ENCODE data around the gene HSP90B1. TPM values are rescaled to one million over a fixed set of nuclear protein-coding genes. Genes with fewer than 3 reads are reported as not detected.

The HSP90B1 gene
- total and polyA plus RNA-seq, 10 of the 15 experiments (the other 5 are each of a cell fraction or from before 2014, with no cell fraction given) = 254 to 968 (median 560) TPM

DNA sequence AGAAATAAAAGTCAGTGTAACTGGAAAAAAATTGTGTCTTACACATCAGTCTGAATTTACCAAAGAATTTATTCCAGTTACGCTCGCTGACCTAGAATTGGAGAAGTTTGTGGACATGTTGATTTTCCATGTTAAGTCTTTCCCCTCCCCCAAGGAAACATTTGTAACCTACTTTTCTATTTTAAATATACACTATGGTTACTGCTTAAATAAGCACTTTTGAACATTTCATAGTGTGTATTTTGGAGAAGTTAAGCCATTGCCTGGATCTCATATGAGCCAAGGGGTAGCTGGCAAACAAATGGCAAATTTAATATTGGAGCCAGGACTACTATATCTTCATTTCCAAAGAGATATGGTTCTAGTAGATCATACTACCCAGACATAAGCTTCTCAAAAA is 46.3 kb upstream of the HSP90B1 start:
- Histone ChIP-seq H3K9me3 (replicated peaks; ENCODE audit: control insufficient read depth, insufficient read depth, low read length) (no peaks in the 10 kb centered on the region), H3K36me3 (ENCODE audit: control insufficient read depth in 2 of 2, insufficient read depth in 2 of 2, low read length in 1 of 2) (no peaks in the 10 kb centered on the region), H3K27me3 (replicated peaks in 1 of 2; ENCODE audit: control insufficient read depth in 2 of 2, insufficient read depth in 2 of 2, low read length in 1 of 2) (no peaks in the 10 kb centered on the region), H3K4me2 (ENCODE audit: control insufficient read depth, insufficient read depth) (no peak overlapping the region), H2AFZ (ENCODE audit: control insufficient read depth, low read depth, low read length) (no peak overlapping the region), H4K20me1 (ENCODE audit: control insufficient read depth, insufficient read depth) (no peaks in the 10 kb centered on the region), H3K27ac (ENCODE audit: control insufficient read depth, insufficient read depth) (no peak overlapping the region), H3K79me2 (ENCODE audit: control insufficient read depth, insufficient read depth, low read length) (no peaks in the 10 kb centered on the region), H3K9ac (ENCODE audit: control insufficient read depth, insufficient read depth, low read length) (no peak overlapping the region), H3K4me1 (ENCODE audit: control insufficient read depth, insufficient read depth, low read length) (peaks cover 29% of the 10 kb centered on the region), H3K4me3 (no peak overlapping the region)
- DNase-seq (ENCODE audit: low read depth, low spot score) (no peak), ATAC-seq (no peak), FAIRE-seq (no peak)
- CTCF ChIA-PET = interaction anchor here (0.5 to 10.6 kb wide), 42 partner anchors 11 to 470 kb away, joined by 3 to 239 read pairs (median 5); partner anchors contain the start of gene NFYB
- SMC1A ChIA-PET (ENCODE audit: uncharacterized antibody, unreplicated experiment) = interaction anchor here (0.6 to 7.3 kb wide), 35 partner anchors 16 to 229 kb away, joined by 3 to 125 read pairs (median 3); partner anchors contain the start of genes HCFC2 and HSP90B1
- in situ Hi-C loops (cut with MboI) (loop anchor here (5.0 kb wide), 1 partner anchor 223 kb away; no protein-coding TSS in a partner anchor), intact Hi-C loops (cut with micrococcal nuclease; ENCODE audit: unreplicated experiment) (loop anchor here (1.0 to 10.0 kb wide), 3 partner anchors 83 to 471 kb away; partner anchors contain the start of gene TDG)
- WGBS (ENCODE audit: insufficient coverage, insufficient replicate concordance, low lambda C conversion rate, missing lambda C conversion rate) = 100% methylated on average over 2 of the region's 2 CpGs
- BruUV-seq (replicated peaks) = no TSS peak
- RAD21 ChIA-PET (ENCODE audit: unreplicated experiment) = interaction anchor here (0.6 to 7.0 kb wide), 21 partner anchors 14 to 404 kb away, joined by 3 to 121 read pairs (median 3); partner anchors contain the start of genes HSP90B1, NFYB and TDG
- POLR2A ChIA-PET = interaction anchor here (0.9 to 5.8 kb wide), 5 partner anchors 43 to 225 kb away, joined by 3 to 73 read pairs (median 4); partner anchors contain the start of genes HCFC2, HSP90B1 and TDG
- TF ChIP-seq, protein P1, sequence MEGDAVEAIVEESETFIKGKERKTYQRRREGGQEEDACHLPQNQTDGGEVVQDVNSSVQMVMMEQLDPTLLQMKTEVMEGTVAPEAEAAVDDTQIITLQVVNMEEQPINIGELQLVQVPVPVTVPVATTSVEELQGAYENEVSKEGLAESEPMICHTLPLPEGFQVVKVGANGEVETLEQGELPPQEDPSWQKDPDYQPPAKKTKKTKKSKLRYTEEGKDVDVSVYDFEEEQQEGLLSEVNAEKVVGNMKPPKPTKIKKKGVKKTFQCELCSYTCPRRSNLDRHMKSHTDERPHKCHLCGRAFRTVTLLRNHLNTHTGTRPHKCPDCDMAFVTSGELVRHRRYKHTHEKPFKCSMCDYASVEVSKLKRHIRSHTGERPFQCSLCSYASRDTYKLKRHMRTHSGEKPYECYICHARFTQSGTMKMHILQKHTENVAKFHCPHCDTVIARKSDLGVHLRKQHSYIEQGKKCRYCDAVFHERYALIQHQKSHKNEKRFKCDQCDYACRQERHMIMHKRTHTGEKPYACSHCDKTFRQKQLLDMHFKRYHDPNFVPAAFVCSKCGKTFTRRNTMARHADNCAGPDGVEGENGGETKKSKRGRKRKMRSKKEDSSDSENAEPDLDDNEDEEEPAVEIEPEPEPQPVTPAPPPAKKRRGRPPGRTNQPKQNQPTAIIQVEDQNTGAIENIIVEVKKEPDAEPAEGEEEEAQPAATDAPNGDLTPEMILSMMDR (IDR thresholded peaks at IDR 0.05 in 2 of 3, conservative IDR thresholded peaks at IDR 0.05 in 1 of 3; ENCODE audit: control insufficient read depth in 2 of 3, extremely low read depth in 1 of 3, insufficient read depth in 1 of 3, low read depth in 3 of 3, low read length in 3 of 3) = no peak
- TF ChIP-seq HCFC1 (IDR thresholded peaks at IDR 0.05; ENCODE audit: low read length) (no peak), SUZ12 (IDR thresholded peaks at IDR 0.05; ENCODE audit: unreplicated experiment) (no peak), MTA3 (IDR thresholded peaks at IDR 0.05; ENCODE audit: borderline replicate concordance, low read length) (no peak), SREBF2 (IDR thresholded peaks at IDR 0.05; ENCODE audit: low read length) (no peak), RUNX3 (IDR thresholded peaks at IDR 0.05; ENCODE audit: low read length) (no peak)
